ENCODE measurements around the gene VPS37C. TPM values are rescaled to one million over a fixed set of nuclear protein-coding genes. Genes with fewer than 3 reads are reported as not detected.

Gene VPS37C
- total RNA-seq, 2 experiments from 2014 or later = 5.5 to 5.8 TPM

DNA sequence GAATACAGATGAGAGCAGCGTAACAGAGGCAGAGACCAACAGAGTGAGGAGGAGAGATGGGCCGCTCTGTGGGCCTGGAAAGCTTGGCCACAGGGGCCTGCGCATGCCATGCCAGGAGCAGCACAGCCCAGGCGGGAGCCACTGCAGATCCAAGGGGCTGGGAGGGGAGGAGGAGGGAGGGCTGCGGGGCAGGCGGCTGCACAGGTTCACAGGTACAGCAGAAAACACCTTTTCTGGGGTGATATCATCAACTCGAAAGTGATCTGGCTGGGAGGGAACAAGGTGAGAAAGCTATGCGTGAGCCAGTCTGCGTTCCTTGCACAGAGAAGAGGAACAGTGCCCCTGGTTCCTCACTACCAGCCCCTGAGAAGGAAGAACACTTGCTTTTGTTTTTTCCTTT lies 14.8 kb downstream of the VPS37C start:
- Mint-ChIP-seq H3K36me3 (ENCODE audit: low read depth) (no peaks in the 10 kb centered on the region), H3K27ac (no peak overlapping the region)

DNA sequence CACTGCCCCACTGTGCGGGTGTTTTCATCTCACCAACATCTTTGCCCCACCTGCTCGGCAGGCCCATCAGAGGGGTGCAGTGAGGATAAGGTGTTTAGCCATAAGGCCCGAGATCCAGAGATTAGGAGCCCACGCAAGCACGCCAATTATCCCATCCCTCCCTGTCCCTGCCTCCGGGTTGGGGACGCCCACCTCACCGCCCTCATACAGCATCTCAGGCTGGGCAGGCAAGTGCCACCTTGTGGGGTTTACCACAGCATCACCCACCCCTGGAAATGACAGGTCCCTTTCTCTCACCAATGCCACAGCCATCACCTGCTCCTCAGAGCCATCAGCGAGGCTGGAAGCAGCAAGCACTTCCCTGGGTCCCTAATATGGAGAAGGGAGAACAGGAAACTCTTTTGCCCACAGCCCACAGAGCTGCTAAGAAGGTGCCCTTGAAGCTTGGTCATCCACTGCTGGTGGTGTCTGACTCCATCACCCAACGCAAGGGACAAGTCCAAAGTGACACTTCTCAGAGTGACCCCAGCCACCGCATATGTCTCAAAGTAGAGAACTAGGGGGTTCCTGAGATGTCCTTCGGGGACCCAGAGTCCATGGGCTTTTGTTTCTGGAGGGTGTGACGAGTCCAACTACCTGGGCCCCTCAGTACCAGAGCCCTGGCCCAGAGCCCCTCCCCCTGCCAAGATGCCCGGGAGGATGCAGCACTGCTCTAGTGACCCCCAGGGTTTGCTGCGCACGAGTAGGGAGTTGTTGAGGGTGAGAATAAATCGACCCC lies 15.8 kb downstream of the VPS37C start:
- ChIA-PET POLR2A (no interaction called here), CTCF (interaction anchor here (1.0 kb wide), 2 partner anchors 16 kb away, joined by 3 read pairs; no protein-coding TSS in a partner anchor)
- no peak overlapping the region for H3K27ac Mint-ChIP-seq
- no peaks in the 10 kb centered on the region for H3K27me3 Mint-ChIP-seq
- H3K4me1 Mint-ChIP-seq = peaks cover 13% of the 10 kb centered on the region
- no peak overlapping the region for H3K4me3 Mint-ChIP-seq
- H3K36me3 Mint-ChIP-seq (ENCODE audit: low read depth) = no peaks in the 10 kb centered on the region
- no peak for DNase-seq
- H3K9me3 Mint-ChIP-seq = no peaks in the 10 kb centered on the region

More for the DNA sequence above, 14.8 kb downstream of the VPS37C start:
- Mint-ChIP-seq H3K27me3 (no peaks in the 10 kb centered on the region), H3K4me1 (peaks cover 13% of the 10 kb centered on the region), H3K9me3 (no peaks in the 10 kb centered on the region), H3K4me3 (no peak overlapping the region)
- POLR2A ChIA-PET = no interaction called here
- CTCF ChIA-PET = interaction anchor here (0.6 to 1.0 kb wide), 2 partner anchors 17 to 34 kb away, joined by 3 read pairs; no protein-coding TSS in a partner anchor
- no peak for DNase-seq

DNA sequence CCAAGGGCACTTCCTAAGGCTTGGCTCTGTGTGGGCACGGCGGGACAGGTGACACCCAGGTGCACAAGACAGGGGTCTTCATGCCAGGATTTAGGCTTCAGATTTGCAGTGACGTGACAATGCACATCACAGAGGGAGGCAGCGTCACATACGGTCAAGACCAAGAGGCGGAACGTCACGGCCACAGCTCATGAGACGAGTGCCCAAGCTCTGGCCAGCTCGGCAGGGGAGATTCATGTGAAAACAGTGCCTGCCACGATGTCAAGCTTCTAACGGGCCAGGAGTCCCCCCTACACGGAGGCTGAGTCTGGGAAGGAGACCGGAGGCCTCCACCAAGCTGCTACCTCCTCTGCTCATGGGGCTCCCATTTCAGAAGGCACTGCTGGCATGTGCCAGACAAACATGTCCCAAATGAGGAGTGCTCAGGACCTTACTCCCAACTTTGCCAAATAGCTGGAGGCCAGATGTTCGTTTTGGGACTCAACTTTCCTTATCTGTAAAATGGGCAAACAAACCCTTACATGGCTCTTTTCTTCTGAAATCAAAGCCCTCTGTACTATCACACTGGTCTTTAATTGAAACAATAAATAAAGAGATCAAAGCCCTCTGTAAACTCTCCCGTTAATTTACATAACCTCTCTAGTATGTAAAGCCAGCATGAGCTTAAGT lies 16.6 kb downstream of the VPS37C start:
- Mint-ChIP-seq H3K9me3 (no peaks in the 10 kb centered on the region), H3K27ac (no peak overlapping the region), H3K4me3 (no peak overlapping the region), H3K4me1 (peaks cover 13% of the 10 kb centered on the region), H3K36me3 (ENCODE audit: low read depth) (no peaks in the 10 kb centered on the region), H3K27me3 (no peaks in the 10 kb centered on the region)
- ChIA-PET CTCF (interaction anchor here (1.0 kb wide), 1 partner anchor 15 kb away, joined by 3 read pairs; no protein-coding TSS in a partner anchor), POLR2A (no interaction called here)
- no peak for DNase-seq

DNA sequence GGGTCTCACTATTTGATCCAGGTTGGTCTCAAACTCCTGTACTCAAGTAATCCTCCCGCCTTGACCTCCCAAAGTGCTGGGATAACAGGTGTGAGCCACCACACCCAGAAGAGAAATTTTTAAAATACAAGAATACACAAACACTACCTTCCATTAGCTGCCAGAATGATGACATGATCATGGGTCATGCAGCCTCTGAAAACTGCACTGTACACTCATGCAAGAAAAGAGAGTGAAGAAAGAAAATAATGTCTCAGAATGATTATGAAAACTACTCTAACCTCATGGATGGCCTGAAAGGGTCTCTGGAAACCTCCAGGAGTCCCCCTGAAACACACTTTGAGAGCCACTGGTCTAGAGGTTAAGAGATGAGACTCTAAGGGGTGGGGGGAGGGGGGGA lies 18.8 kb downstream of the VPS37C start:
- Mint-ChIP-seq H3K36me3 (ENCODE audit: low read depth) (no peaks in the 10 kb centered on the region), H3K27ac (peak overlapping the region; percentile 43), H3K4me3 (no peak overlapping the region), H3K27me3 (no peaks in the 10 kb centered on the region), H3K4me1 (peaks cover 14% of the 10 kb centered on the region), H3K9me3 (no peaks in the 10 kb centered on the region)
- ChIA-PET CTCF (interaction anchor here (0.9 to 1.1 kb wide), 2 partner anchors 16 to 18 kb away, joined by 3 read pairs; partner anchors contain the start of gene VPS37C), POLR2A (no interaction called here)
- DNase-seq = no peak

- no peak for DNase-seq
- H3K27me3 Mint-ChIP-seq = no peaks in the 10 kb centered on the region
Measured at GRCh38 chr11:61141601-61142028, 19.6 kb downstream of the VPS37C start.

GRCh38 chr11:61140416-61140815 lies 20.8 kb downstream of the VPS37C start:
- Mint-ChIP-seq H3K27me3 (no peaks in the 10 kb centered on the region), H3K4me1 (peaks cover 6% of the 10 kb centered on the region), H3K36me3 (ENCODE audit: low read depth) (peaks cover 2% of the 10 kb centered on the region), H3K4me3 (no peak overlapping the region), H3K27ac (no peak overlapping the region), H3K9me3 (no peaks in the 10 kb centered on the region)
- POLR2A ChIA-PET = no interaction called here
- no peak for DNase-seq
- CTCF ChIA-PET = interaction anchor here (1.0 to 1.6 kb wide), 3 partner anchors 11 to 214 kb away, joined by 3 to 9 read pairs (median 4); no protein-coding TSS in a partner anchor

More at GRCh38 chr11:61141601-61142028, 19.6 kb downstream of the VPS37C start:
- ChIA-PET POLR2A (no interaction called here), CTCF (interaction anchor here (0.6 to 1.1 kb wide), 3 partner anchors 17 to 473 kb away, joined by 3 to 4 read pairs (median 3); partner anchors contain the start of gene VPS37C)
- Mint-ChIP-seq H3K4me1 (peaks cover 13% of the 10 kb centered on the region), H3K4me3 (no peak overlapping the region), H3K27ac (no peak overlapping the region), H3K36me3 (ENCODE audit: low read depth) (peaks cover 2% of the 10 kb centered on the region), H3K9me3 (no peaks in the 10 kb centered on the region)

DNA sequence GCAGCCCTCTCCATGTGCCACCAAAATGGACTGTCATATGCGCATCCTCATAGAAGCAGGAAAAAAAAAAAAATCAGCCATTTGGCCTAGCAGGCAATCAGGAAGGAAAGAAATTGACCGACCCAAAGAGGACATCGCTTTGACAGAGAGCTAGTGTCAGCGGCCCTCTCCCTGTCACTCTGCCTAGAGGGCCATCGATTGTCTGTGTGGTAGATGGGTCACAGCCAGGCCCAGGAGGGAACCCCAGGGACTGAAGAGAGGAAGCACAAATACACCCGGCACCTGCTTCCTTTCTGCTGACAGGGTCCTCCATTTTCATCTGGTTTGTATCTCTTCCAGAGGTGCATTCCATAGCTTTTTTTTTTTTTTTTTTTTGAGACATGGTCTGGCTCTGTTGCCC lies 21.8 kb downstream of the VPS37C start:
- ChIA-PET CTCF (interaction anchor here (0.6 to 1.6 kb wide), 7 partner anchors 10 to 213 kb away, joined by 3 to 9 read pairs (median 4); no protein-coding TSS in a partner anchor), POLR2A (no interaction called here)
- DNase-seq = no peak
- H3K9me3 Mint-ChIP-seq = no peaks in the 10 kb centered on the region
- no peak overlapping the region for H3K4me3 Mint-ChIP-seq
- H3K27ac Mint-ChIP-seq = no peak overlapping the region
- H3K36me3 Mint-ChIP-seq (ENCODE audit: low read depth) = peaks cover 2% of the 10 kb centered on the region
- no peaks in the 10 kb centered on the region for H3K27me3 Mint-ChIP-seq
- peaks cover 5% of the 10 kb centered on the region for H3K4me1 Mint-ChIP-seq

- peaks cover 5% of the 10 kb centered on the region for H3K4me1 Mint-ChIP-seq
- H3K4me3 Mint-ChIP-seq = no peak overlapping the region
- H3K36me3 Mint-ChIP-seq (ENCODE audit: low read depth) = peaks cover 2% of the 10 kb centered on the region
- H3K27ac Mint-ChIP-seq = no peak overlapping the region
- H3K9me3 Mint-ChIP-seq = no peaks in the 10 kb centered on the region
- no peak for DNase-seq
- ChIA-PET POLR2A (no interaction called here), CTCF (interaction anchor here (0.8 to 1.5 kb wide), 3 partner anchors 10 to 19 kb away, joined by 3 to 6 read pairs (median 4); no protein-coding TSS in a partner anchor)
- no peaks in the 10 kb centered on the region for H3K27me3 Mint-ChIP-seq
Measured at GRCh38 chr11:61138935-61139334, 22.3 kb downstream of the VPS37C start.

GRCh38 chr11:61134801-61135257 lies 26.4 kb downstream of the VPS37C start:
- peaks cover 2% of the 10 kb centered on the region for H3K36me3 Mint-ChIP-seq (ENCODE audit: low read depth)
- no peaks in the 10 kb centered on the region for H3K9me3 Mint-ChIP-seq
- CTCF ChIA-PET = interaction anchor here (0.5 to 1.6 kb wide), 4 partner anchors 13 to 169 kb away, joined by 3 read pairs; no protein-coding TSS in a partner anchor

DNA sequence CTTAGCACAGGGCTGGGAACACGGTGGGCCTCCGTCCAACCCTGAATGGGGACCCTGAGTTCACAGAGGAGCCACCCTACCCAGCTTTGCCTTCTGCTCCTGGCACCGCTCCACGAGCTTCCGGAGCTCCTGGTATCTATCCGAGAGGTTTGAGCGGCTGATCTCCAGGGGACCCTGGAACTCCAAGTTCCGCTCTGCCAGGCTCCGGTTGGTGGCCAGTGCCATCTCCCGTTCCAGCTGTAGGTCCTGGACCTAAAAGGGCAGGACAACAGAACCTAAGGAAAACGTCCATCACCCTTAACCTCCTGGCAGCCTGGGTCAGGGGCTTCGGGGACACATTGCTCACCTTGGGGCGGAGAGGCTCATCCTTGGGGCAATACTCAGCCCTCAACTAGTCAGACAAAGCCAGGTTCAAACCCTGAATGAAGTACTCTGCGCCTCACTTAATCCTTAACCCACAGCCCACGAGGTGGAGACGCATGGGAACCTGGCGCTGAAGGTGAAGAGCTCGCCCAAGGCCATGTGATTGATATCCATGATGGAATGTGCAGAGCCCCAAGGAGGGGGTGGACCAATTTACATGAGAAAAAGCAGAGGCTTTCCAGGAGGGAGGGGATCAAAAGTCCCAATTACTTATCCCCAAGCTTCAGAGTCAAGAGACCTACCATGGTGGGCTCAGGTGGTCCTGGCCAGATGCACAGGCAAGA lies 27.1 kb downstream of the VPS37C start:
- CTCF ChIA-PET = interaction anchor here (0.5 to 1.6 kb wide), 2 partner anchors 12 to 168 kb away, joined by 3 read pairs; no protein-coding TSS in a partner anchor
- no peak for DNase-seq
- POLR2A ChIA-PET = no interaction called here
- Mint-ChIP-seq H3K36me3 (ENCODE audit: low read depth) (peaks cover 2% of the 10 kb centered on the region), H3K27me3 (no peaks in the 10 kb centered on the region), H3K4me1 (peaks cover 15% of the 10 kb centered on the region), H3K9me3 (no peaks in the 10 kb centered on the region), H3K27ac (no peak overlapping the region), H3K4me3 (no peak overlapping the region)

More at GRCh38 chr11:61134801-61135257, 26.4 kb downstream of the VPS37C start:
- H3K27ac Mint-ChIP-seq = no peak overlapping the region
- no peak overlapping the region for H3K4me3 Mint-ChIP-seq
- DNase-seq = no peak
- no peaks in the 10 kb centered on the region for H3K27me3 Mint-ChIP-seq
- H3K4me1 Mint-ChIP-seq = peaks cover 8% of the 10 kb centered on the region
- POLR2A ChIA-PET = no interaction called here

GRCh38 chr11:61133145-61133544 lies 28.1 kb downstream of the VPS37C start:
- Mint-ChIP-seq H3K4me1 (peaks cover 18% of the 10 kb centered on the region), H3K4me3 (no peak overlapping the region), H3K9me3 (no peaks in the 10 kb centered on the region), H3K27me3 (no peaks in the 10 kb centered on the region), H3K27ac (no peak overlapping the region), H3K36me3 (ENCODE audit: low read depth) (peaks cover 2% of the 10 kb centered on the region)
- DNase-seq = no peak
- POLR2A ChIA-PET = interaction anchor here (0.5 kb wide), 1 partner anchor 146 kb away, joined by 3 read pairs; no protein-coding TSS in a partner anchor
- CTCF ChIA-PET = interaction anchor here (0.6 to 1.6 kb wide), 4 partner anchors 20 to 167 kb away, joined by 3 read pairs; no protein-coding TSS in a partner anchor

DNA sequence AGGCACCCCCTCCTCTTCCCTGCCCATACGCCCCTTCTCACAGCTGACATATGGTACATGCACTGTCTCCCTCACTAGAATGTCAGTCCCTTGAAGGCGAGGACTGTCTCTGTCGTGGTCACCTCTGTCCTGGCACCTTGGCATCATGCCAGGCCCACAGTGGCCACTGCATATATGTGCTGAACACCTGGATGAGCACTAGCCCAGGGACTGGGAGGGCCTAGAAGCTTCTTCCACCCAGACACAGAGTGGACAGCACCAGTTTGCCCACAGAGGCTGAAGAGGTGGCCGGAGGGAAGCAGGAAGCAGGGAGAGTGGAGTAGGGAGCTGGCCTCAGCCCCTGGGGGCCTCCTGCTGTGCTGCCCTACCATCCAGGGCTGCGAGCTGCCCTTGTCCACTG lies 28.6 kb downstream of the VPS37C start:
- Mint-ChIP-seq H3K27me3 (no peaks in the 10 kb centered on the region), H3K36me3 (ENCODE audit: low read depth) (peaks cover 6% of the 10 kb centered on the region), H3K27ac (no peak overlapping the region), H3K4me1 (peaks cover 22% of the 10 kb centered on the region), H3K9me3 (no peaks in the 10 kb centered on the region), H3K4me3 (no peak overlapping the region)
- ChIA-PET POLR2A (no interaction called here), CTCF (interaction anchor here (0.6 to 1.5 kb wide), 3 partner anchors 19 to 69 kb away, joined by 3 read pairs; no protein-coding TSS in a partner anchor)
- no peak for DNase-seq

Measured in activated CD4-positive, alpha-beta T cell treated with anti-CD3 and anti-CD28 coated beads, Interleukin-2, amount 10 ng/mL, durations not matched to agents 7 days and 5 days (primary cell).